ENCODE results near the gene LHFPL3.

The LHFPL3 gene

DNA sequence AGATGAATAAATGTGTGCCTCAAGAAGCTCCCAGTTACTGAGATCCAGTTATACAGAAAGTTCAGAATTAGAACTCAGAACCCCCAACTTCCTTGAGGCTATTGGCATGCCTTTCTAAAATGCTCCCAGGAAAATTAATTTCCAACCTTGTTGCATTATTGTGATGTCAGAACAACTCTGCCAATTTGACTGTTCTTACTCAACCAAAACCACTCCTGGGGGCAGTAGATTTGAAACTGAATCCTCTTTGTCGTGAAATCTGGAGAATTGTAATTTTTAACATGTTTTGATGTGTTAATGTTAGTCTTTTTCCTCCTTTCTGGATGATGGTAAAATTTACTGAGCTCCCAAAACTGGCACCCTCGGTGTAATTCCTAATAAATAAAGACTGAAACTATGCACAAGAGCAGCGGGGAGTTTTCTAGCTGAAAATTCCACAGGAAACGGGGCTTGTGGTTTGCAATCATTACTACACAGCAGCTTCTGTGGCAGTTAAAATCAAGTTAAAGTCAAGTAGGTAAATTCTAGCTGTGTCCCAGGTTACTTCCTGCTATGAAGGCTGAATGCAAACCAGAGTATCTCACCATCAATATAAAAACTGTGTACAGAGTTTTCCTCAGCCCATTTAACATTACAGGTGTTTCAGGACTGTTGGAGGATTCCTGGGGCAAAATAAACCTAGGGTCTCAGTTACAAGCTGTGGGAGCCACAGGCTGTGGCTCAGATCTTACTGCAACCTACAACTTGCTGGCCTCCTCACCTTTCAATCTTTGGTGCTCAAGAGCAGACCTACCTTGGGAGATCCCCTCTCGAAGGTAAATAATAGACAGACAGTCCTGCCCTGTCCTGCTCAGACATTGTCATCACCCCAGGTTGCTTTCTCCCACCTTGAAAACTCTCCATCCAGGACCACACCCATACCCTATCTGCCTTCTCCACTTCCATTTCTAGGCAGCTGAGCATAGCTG lies 529.3 kb downstream of the LHFPL3 start:
- no peak for DNase-seq

DNA sequence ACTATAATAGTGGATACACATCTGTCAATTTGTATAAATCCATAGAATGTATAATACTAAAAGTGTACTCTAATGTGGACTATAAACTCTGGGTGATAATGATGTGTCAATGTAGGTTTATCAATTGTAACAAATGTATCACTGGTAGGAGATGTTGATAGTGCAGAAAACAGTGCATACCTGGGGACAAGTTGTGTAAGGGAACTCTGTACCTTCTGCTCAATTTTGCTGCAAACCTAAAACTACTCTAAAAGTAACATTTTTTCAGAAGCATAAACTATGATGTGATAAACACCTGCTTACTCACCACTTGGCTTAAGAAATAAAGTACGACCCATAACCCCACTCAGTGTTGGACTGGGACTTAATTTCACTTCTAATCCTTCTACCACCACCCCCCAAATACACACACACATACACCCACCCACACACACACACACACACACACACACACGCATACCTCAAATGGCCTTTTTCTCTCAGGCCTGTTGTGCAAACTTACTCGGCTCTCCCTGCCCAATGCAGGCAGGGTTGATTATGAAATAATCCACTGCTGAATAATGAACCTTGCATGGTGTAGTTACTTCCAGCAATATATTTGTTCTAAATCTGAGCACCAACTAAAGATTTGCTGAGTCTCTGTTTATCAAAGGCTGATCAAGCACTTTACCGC lies 531.5 kb downstream of the LHFPL3 start:
- no peak for DNase-seq

DNA sequence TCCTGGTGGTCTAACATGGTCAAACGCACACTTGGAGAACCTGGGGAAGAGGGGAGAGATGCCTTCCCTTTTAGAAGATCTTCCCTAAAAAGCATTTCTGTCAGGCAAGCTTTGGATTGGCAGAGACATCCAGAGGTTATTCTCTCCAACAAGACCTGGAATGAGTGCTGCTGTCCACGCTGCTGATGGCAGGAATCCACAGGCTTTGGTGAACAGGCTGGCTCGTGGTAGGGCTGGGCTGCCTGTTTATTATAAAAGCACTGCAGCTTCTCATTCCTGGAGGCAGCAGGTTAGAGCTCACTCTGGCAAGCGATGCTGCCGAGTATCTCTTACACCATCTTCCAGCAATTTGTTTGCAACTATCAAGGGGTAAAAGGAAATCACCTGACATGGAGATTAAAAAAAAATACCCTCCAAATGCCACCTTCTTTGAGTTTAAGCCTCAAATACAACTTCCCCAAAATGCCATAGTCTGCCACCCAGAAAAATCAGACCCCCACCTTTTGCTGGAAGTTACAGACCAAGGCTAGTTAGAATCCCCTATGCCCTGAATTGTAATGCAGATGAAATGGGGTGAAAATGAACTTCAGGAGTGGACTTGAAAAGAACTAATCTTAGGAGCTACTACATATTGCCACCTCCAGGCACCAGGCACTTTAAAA lies 533.5 kb downstream of the LHFPL3 start:
- DNase-seq = no peak

DNA sequence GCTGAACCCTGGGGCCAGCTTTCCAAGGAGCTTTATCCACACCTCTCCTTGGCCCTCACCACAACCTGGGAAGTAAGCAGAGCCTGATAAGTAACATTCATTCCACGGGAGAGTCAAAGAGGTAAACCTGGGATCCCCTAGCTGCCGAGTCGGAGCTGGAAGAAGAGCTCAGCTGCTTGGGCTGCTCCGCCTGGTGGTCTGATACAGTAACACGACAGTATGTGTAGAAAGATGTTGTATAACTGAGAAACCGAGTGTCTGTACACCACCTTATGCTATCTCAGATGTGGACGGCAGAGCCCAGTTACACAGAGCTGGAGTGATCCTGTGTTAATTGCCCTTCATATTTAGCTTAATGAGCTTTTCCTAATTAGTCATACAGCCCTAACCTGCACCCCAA lies 534.3 kb downstream of the LHFPL3 start:
- no peak for DNase-seq

DNA sequence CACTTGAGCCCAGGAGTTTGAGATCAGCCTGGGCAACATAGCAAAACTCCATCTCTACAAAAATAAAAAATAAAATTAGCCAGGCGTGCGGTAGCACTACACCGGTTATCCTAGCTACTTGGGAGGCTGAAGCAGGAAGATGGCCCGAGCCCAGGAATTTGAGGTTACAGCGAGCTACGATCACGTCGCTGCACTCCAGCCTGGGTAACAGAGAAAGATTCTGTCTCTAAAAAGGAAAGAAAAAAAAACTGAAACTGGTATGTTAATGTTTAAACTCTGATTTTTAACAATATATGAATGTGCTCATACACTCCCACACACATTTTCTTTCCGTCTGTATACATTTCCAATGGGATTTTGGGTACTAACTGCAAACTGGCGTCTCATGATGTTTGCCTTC lies 545.0 kb downstream of the LHFPL3 start:
- no peak for DNase-seq

DNA sequence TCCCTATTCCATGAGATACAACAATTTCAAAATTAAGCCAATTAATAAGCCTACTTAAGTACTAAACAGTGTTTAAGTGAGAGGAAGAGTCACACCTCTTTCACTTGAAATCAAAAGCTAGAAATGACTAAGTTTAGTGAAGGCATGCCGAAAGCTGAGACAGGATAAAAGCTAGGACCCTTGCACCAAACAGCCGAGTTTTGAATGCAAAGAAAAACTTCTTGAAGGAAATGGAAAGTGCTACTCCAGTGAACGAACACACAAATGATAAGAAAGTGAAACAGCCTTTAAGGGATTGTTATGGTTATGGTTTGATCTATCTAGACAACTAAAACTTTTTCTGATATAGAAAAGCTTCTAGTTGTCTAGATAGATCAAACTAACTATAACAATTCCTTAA lies 550.2 kb downstream of the LHFPL3 start:
- no peak for DNase-seq

DNA sequence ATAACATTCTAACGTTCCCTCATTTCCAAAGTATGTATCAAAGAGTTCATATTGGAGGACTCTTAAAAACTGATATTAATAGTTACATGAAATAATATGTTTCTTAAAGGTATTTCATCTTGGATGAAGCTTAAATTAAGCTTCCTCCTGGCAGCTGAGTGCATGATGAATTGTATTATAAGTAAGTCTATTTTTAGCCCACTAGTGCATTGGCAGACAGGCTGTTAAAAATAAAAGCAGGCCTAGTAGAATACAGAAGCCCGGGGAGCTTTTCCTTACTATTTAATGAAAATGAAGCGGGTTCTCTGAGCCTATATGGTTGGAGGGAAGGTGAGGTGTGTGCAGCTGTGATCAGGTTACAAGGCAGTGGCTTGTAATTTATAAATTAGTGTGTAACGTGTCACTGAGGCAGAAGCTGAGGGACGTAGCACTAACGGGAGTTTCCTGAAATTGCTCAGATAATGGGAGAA lies 554.9 kb downstream of the LHFPL3 start:
- DNase-seq = no peak

DNA sequence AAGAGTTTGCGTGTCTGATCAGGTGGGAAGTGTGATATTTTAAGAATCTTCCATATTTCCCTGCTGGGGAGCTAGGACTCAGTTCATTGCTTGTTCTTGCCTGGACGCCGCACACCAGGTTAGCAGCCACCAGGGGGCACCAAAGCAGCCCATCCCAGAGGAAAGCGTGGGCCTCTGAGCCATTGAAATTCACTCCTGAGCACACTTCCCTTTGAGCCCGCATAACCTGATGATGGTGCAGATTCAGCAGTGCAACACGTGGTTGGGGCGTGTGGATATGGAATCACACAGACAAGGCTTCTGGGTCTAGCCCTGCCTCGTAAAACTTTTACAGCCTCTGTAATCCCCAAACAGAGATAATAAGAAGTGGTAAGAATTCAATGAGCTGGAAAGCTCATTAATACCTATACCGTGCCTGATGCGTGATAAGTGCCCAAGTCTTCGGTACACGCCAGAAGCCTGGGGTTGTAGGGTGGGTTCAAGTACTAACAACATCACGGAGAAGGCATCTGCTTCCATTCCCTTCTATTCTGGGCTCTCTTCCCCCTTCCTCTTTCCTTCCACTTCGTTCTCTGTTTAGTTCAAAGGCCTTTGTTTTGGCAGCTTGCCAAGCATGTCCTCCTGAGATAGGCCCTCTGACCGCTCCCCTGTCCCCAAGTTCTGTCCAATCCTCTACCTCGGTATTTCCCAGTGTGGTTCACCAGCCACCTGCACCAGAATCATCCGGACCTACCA lies 555.5 kb downstream of the LHFPL3 start:
- peak; percentile 88 for DNase-seq

DNA sequence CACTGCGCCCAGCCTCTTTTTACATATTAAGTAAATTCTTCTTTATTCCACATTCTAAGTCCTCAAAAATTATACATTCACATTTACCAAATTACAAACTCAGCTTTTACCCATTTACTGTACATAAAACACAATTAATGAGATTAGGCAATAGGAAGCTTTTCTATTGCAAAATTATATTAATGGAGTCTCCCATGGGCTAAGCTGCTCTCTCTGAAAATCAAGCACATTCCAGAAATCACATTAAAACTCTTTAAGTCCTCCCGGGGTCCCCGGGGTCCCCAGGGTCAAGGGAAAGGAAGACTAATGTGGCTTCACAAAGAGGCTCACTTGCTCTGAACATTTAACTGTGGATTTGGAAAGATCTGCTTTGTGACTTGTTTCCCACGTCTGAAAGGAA lies 558.2 kb downstream of the LHFPL3 start:
- no peak for DNase-seq

DNA sequence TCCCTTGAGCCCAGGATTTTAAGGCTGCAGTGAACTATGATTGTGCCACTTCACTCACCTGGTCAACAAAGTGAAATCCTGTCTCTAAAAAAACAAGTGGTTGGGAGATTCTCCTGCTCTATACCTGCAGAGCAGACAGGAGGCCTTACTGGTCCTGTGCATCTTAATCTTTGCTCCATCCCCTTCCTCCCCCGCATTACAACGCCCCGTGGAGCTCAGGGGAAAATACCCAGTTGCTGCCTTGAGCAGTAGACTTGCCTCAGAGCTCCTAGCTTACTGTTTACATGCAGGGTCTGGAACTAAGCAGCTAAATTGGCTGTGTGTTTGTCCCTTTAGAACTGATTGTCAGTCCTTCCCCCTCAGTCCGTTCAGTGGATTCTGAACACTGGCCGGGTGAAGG lies 561.8 kb downstream of the LHFPL3 start:
- DNase-seq = no peak

DNA sequence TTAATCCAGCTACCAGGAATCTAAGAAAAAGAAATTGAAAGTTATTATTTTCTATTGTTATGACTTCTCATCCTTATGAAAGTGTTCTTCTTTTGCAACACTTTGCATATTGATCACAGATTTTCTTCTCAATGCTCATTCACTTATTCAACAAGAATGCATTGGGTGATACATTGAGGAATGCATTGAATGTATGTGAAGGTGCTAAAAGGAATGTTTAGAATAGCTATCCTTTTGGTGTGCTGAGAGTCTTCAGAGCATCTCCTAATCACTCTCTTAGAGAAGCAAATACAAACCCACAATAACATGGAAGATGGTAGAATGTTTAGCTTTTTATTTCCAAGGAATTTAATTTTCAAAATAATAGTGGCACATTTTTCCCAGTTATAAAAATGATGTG lies 563.5 kb downstream of the LHFPL3 start:
- no peak for DNase-seq

DNA sequence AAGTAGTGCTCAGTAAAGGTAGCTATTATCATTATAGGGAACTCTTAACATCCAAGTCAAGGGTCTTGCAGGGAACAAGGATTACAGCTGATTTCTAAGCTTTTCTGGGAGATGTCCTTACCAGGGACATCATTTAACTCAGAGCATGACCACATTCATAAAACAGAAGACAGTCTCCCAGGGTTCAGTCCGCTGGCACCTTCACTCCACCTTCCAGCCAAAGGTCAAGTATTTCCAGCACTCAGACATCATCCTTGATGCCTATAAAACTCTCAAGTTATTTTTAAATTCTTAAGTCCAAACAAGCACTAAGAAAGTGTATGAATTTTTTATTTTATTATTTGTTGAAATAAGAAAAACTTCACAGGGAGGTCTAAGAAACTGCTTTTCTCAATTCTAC lies 565.9 kb downstream of the LHFPL3 start:
- no peak for DNase-seq

DNA sequence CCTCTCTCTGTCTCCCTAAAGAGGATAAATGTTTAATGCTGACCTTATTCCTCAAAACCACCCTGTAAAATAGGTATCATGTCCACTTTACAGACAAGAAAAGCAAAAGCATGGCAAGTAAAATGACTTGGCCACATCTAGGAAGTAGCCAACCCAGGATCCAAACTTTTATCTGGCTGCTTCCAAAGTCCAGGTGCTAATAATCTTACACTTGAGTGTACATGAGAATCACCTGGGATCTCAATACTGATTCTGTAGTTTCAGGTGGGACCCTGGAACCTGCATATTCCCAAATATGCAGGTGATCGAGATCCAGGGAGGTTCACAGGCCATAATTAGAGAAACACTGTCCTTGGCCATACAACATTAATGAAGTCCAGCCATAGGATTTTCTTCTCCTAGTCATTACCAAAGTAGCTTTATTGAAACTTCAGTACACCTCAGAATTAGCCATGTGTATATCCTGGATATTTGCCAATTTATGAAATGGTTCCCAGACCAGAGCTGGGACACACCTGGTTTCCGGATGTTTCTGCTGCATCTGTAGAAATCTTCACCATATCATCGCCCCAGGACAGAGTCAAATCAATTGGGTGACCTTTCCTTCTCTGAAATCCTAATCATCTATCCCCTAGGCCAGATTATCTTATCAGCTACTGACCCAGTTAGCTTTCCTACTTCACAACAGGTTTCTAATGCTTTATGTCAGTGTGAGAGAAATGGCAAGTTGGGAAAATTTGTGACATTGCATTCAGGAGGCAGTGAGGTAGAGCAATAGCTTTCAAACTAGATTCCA lies 566.5 kb downstream of the LHFPL3 start:
- DNase-seq = no peak

DNA sequence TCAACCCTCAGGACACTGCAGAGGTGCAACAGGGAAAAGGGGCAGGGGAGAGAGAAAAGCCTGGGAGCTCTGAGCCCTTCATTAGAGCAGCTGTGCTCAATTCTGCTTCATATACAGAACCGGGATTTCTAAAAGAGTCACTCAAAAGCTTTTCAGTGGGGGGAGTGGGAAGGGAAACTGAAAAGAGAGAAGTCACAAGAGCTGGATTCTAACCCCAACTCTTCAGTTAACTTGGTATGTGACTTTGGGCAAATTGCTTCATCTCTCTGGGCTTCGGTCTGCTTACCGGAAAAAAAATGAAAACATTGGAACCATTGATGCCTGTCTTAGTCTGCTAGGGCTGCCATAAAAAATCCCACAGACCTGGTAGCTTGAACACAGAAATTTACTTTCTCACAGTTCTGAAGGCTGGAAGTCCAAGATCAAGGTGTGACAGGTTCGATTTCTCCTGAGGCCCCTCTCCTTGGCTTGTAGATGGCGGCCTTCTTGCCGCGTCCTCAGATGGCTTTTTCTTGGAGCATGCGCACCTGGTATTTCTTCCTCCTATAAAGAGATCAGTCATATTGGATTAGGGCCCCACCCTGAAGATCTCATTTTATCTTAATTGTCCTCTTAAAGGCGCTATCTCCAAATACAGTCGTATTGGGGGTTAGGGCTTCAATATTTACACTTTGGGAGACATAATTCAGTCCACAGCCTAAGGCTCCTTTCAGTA lies 567.3 kb downstream of the LHFPL3 start:
- no peak for DNase-seq

DNA sequence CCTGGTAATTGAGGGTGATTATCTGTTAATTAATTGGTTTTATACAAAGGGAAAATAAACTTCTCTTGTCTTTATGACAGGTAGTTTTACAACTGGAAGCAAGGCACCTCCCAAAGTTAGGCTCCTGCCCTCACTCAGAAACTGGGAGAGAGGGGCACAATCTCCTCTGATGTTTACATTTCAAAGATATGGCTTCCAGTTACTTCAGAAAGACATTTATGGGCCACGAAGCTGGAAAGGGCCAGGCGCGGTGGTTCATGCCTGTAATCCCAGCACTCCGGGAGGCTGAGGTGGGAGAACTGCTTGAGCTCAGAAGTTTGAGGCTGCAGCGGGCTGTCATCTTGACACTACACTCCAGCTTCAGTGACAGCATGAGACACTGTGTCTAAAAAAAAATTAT lies 570.0 kb downstream of the LHFPL3 start:
- DNase-seq = no peak

DNA sequence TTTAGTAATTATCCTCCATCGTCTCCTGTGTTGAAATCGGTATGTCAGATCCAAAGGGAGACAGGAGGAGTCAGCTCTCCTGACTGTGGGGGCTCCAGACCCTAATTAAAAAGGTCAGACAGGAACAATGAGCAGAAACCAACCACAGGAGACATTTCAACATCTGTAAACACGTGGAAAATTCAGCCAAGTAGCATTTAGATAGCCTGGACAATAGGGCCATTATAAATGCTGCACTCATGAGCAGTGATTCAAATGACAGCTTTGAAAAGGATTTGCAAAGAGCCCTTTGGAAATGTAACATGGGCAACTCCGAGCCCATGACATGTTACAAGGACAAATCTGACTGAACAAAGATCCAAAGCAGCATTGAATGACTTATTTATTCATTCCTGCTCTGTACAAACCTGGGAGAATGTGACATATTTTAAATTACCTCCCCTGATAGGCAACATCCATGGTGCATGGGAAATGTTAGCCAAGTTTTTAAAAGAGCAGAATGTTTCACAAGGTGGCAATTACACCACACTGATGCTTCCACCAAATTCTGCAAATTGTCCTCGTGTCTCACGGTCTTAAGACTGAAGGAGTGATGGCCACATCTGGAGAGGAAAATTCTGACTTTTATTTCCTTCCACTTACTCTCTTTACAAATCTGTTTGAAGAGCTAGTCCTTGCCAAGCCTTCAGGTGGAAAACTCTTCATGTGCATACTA lies 572.3 kb downstream of the LHFPL3 start:
- no peak for DNase-seq

DNA sequence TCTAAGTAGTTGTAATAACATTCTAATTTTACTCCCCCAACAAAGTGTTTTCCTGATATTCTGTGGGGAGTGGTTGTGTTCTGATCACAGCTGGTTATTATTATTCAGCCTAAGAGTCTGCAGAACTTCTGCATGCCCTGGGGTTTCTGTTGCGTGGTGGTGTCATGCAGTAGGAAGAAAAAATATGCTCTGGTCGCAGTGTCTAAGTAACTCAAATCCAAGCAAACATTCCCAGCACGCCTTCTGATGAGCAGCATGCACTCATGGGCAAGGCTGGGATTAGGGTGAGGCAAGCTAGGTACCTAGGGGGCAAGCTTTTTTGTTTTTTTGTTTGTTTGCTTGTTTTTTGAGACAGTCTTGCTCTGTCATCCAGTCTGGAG lies 572.8 kb downstream of the LHFPL3 start:
- DNase-seq = no peak

DNA sequence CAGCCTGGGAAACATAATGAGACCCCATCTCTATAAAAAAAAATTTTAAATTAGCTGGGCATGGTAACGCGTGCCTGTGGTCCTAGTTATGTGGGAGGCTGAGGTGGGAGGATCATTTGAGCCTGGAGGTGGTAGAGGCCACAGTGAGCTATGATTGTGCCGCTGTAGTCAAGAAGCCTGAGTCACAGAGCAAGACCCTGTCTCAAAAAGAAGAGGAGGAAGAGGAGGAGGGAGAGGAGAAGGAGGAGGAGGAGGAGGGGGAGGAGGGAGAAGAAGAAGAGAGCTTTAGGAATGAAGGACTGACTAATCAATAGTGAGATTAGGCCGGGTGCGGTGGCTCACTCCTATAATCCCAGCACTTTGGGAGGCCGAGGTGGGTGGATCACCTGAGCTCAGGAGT lies 573.8 kb downstream of the LHFPL3 start:
- no peak for DNase-seq

DNA sequence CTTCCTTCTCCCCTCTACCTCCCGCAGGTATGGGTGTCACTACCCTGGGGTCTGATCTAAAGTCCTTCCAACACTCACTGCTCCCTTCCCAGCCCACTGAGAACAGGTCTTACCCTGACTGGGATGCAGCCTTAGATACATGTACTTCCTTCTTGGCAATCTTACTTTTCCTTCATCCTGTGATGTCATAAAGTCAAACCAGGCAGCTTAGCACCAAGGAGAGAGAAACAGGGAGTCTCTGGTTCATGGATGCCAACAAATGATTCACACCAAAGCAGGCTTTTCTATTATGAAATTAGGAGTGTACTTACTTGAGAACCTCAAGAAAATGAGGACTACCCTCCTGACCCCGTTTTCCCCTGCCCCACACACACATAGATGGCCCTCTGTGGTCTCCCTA lies 574.6 kb downstream of the LHFPL3 start:
- no peak for DNase-seq

DNA sequence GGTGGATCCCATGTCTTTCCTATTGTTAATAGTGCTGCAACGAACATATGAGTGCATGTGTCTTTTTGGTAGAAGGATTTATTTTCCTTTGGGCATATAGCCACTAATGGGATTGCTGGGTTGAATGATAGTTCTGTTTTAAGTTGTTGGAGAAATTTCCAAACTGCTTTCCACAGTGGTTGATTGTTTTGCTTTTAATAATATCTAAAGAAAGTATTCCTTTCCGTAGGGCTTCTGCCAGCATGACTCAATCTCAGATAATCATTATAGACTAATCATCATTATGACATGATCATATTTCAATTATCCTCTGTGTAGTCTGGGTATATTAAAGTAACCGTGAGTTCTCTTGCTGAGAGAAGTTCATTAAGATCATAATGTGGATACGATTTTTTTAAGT lies 575.4 kb downstream of the LHFPL3 start:
- DNase-seq = no peak

DNA sequence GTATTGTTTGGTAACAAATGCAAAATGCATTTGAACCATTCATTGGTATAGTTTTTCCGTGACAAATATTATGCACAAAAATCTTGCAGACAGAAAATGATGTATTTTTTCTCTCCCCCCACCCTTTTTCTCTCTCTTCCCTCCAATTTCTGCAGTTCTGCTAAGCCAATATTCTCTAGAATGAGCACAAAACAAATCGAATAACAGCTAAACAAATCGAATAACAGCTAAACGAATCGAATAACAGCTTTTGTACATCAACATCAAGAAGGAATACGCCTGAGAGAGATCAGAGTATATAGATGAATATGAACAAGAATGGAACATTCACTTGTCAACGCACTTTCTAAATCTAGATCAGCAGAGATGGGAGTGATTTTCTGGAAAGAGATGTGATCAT lies 577.6 kb downstream of the LHFPL3 start:
- no peak for DNase-seq

Measured in right forelimb (tissue), 1 donor.